GM12878 (cell line): ENCODE measurements around the gene SERPINF2. TPM values are rescaled to one million over a fixed set of nuclear protein-coding genes. Genes with fewer than 3 reads are reported as not detected.
A peak's percentile ranks its signal among the peaks of the same experiment; 100 is the strongest.

Source experiments
- ASH2L ChIP-seq: fragments of 300-600, 200-600 bp; sonication (generic); IDR thresholded peaks from 2 replicates; pipeline ENCODE4 v1.6.1; 2017; ENCODE audit warnings: low read depth, mild to moderate bottlenecking, borderline replicate concordance
- FOS ChIP-seq: IDR thresholded peaks from 3 replicates; pipeline ENCODE4 v1.6.1; 2011; ENCODE audit warnings: borderline replicate concordance; ENCODE audit not compliant: insufficient read length; ENCODE audit errors: extremely low read depth
- FOXK2 ChIP-seq: fragments of 450-650 bp; IDR thresholded peaks from 2 replicates; pipeline ENCODE4 v1.6.1; 2017; ENCODE audit warnings: mild to moderate bottlenecking, moderate library complexity
- MTA3 ChIP-seq: IDR thresholded peaks from 2 replicates; pipeline ENCODE4 v1.6.1; 2012; ENCODE audit warnings: low read length, inconsistent platforms, borderline replicate concordance
- NFYB ChIP-seq: IDR thresholded peaks from 2 replicates; pipeline ENCODE4 v1.6.1; 2011; ENCODE audit warnings: low read depth, mild to moderate bottlenecking, low read length, improper control_type of control experiment, moderate library complexity; ENCODE audit not compliant: insufficient read depth
- NR2F1 ChIP-seq: fragments of 450-650 bp; conservative IDR thresholded peaks from 2 replicates; pipeline ENCODE4 v1.6.1; 2017; ENCODE audit warnings: mild to moderate bottlenecking
- POLR2A ChIP-seq: IDR thresholded peaks from 2 replicates; pipeline ENCODE4 v1.6.1; 2011; ENCODE audit warnings: low read depth, mild to moderate bottlenecking, low read length
- SMARCA5 ChIP-seq: fragments of 450-650 bp; IDR thresholded peaks from 2 replicates; pipeline ENCODE4 v1.6.1; 2017; ENCODE audit warnings: mild to moderate bottlenecking
- SMC3 ChIP-seq: IDR thresholded peaks from 2 replicates; pipeline ENCODE4 v1.6.1; 2011; ENCODE audit warnings: low read length, improper control_type of control experiment, borderline replicate concordance
- SP1 ChIP-seq: IDR thresholded peaks from one replicate; pipeline ENCODE4 v1.6.1; 2011; ENCODE audit warnings: low read depth, low read length
- SRF ChIP-seq, 2 experiments: IDR thresholded peaks; 2 replicates each; pipeline ENCODE4 v1.6.1; 2011; ENCODE audit warnings: low read depth in 2 of 2, low read length in 2 of 2, mild to moderate bottlenecking in 1 of 2, moderate library complexity in 1 of 2
- TAF1 ChIP-seq: IDR thresholded peaks from 2 replicates; pipeline ENCODE4 v1.6.1; 2011; ENCODE audit warnings: mild to moderate bottlenecking, low read depth, low read length, borderline replicate concordance
- TARDBP ChIP-seq: IDR thresholded peaks from 2 replicates; pipeline ENCODE4 v1.6.1; 2016; ENCODE audit warnings: borderline replicate concordance
- TBL1XR1 ChIP-seq: IDR thresholded peaks from 2 replicates; pipeline ENCODE4 v1.6.1; 2012; ENCODE audit warnings: low read depth, low read length, improper control_type of control experiment
- TCF12 ChIP-seq: IDR thresholded peaks from 2 replicates; pipeline ENCODE4 v1.6.1; 2011; ENCODE audit warnings: low read depth, mild to moderate bottlenecking, low read length
- TCF3 ChIP-seq: IDR thresholded peaks from 2 replicates; pipeline ENCODE4 v1.6.1; 2012; ENCODE audit warnings: low read depth, mild to moderate bottlenecking, low read length, borderline replicate concordance; ENCODE audit not compliant: insufficient read depth
- YY1 ChIP-seq: IDR thresholded peaks from 2 replicates; pipeline ENCODE4 v1.6.1; 2011; ENCODE audit warnings: low read depth, mild to moderate bottlenecking, low read length
- polyA plus RNA-seq, 11 experiments: library from polyadenylated mRNA; depleted of rRNA in 4 of 11; unstranded in 6 of 11; stranded (reverse) in 5 of 11; fragments of >200 nt; fragmentation: Nextera tagmentation in 4 of 11; fragmentation: Illumina TruSeq in 1 of 11; extraction: Ambion mirVana in 4 of 11; extraction: Trizol in 1 of 11; gene quantifications; 1 replicate in 1 of 11; 2 replicates in 10 of 11; pipeline versions ENCODE4 v1.2.1 to v1.2.3, GENCODE V29; 2011 to 2016; ENCODE audit warnings: inconsistent platforms in 2 of 11, missing spikeins in 2 of 11, low read depth in 1 of 11
- total RNA-seq, 4 experiments: library from RNA; depleted of rRNA in 3 of 4; stranded (reverse); fragments of >200 nt in 3 of 4; fragmentation: Illumina TruSeq in 1 of 4; extraction: Trizol in 1 of 4; gene quantifications; 2 replicates each; pipeline versions ENCODE4 v1.2.1 to v1.2.3, GENCODE V29; 2013 to 2021
- TF ChIP-seq, protein P1 (sequence below): fragments of 450-650 bp; IDR thresholded peaks from 2 replicates; pipeline ENCODE4 v1.6.1; 2014; ENCODE audit warnings: mild to moderate bottlenecking
- TF ChIP-seq, protein P2 (sequence below): fragments of 450-650 bp; IDR thresholded peaks from 2 replicates; pipeline ENCODE4 v1.6.1; 2017; ENCODE audit warnings: mild to moderate bottlenecking, moderate library complexity
- TF ChIP-seq, protein P3 (sequence below): fragments of 450-650 bp; formaldehyde crosslinking; IDR thresholded peaks from 2 replicates; pipeline ENCODE4 v1.5.0; 2022; ENCODE audit warnings: mild to moderate bottlenecking, missing genetic modification characterization
- TF ChIP-seq, protein P4 (sequence below): IDR thresholded peaks from 2 replicates; pipeline ENCODE4 v1.6.1; 2011; ENCODE audit warnings: mild to moderate bottlenecking, low read depth, low read length, moderate library complexity; ENCODE audit not compliant: insufficient replicate concordance

Gene SERPINF2
- total and polyA plus RNA-seq, 10 of the 15 experiments (the other 5 are each of a cell fraction or from before 2014, with no cell fraction given) = 0.04 to 0.21 (median 0.12) TPM; not detected in 6

DNA sequence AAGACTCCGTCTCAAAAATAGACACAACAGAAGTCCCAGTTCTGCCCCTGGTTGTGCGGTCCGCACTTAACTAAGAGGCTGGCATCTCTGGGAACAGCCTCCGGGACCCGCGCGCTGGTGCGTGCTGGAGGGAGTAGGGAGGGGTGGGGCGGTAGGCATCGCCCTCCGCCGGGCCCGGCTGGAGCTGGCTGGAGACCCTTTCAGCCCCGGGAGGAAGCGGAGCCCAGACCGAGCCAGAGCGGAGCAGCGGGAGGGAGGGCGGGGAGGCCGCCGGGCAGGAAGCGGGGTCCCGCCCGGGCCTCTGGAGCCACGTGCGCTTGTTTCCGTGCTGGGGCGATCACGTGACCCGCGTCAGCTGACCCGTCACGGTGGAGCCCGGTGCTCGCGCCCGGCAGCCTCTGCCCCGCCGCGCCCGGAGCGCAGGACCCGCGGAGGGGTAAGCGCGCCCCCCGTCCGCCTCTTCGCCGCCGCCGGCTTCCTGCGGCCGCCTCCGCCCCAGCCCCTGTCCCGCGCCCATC, 18.3 kb upstream of the SERPINF2 start, which contains the start of gene WDR81 (continued):
- TF ChIP-seq, protein P1, sequence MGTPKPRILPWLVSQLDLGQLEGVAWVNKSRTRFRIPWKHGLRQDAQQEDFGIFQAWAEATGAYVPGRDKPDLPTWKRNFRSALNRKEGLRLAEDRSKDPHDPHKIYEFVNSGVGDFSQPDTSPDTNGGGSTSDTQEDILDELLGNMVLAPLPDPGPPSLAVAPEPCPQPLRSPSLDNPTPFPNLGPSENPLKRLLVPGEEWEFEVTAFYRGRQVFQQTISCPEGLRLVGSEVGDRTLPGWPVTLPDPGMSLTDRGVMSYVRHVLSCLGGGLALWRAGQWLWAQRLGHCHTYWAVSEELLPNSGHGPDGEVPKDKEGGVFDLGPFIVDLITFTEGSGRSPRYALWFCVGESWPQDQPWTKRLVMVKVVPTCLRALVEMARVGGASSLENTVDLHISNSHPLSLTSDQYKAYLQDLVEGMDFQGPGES = no peak
- TF ChIP-seq SRF (IDR thresholded peaks at IDR 0.05; ENCODE audit: low read depth in 2 of 2, low read length in 2 of 2) (0 out of 4 replicates have a peak, but pooled peaks of 1 of the 2 experiments have one; percentile 8), NFYB (no peak), POLR2A (peak; percentile 65), YY1 (peak; percentile 66; the same call in 1 of the 2 replicates), SMARCA5 (0 out of 2 replicates have a peak, but pooled peaks have one; percentile 67), TCF12 (peak; percentile 61; the same call in 1 of the 2 replicates), FOXK2 (peak; percentile 83), ASH2L (no peak), TAF1 (0 out of 2 replicates have a peak, but pooled peaks have one; percentile 15), SMC3 (no peak), NR2F1 (peak; percentile 76), TARDBP (no peak), FOS (peak; percentile 73), SP1 (peak; percentile 13), MTA3 (no peak), TBL1XR1 (peak; percentile 55; the same call in 1 of the 2 replicates), TCF3 (no peak)
- TF ChIP-seq, protein P2, sequence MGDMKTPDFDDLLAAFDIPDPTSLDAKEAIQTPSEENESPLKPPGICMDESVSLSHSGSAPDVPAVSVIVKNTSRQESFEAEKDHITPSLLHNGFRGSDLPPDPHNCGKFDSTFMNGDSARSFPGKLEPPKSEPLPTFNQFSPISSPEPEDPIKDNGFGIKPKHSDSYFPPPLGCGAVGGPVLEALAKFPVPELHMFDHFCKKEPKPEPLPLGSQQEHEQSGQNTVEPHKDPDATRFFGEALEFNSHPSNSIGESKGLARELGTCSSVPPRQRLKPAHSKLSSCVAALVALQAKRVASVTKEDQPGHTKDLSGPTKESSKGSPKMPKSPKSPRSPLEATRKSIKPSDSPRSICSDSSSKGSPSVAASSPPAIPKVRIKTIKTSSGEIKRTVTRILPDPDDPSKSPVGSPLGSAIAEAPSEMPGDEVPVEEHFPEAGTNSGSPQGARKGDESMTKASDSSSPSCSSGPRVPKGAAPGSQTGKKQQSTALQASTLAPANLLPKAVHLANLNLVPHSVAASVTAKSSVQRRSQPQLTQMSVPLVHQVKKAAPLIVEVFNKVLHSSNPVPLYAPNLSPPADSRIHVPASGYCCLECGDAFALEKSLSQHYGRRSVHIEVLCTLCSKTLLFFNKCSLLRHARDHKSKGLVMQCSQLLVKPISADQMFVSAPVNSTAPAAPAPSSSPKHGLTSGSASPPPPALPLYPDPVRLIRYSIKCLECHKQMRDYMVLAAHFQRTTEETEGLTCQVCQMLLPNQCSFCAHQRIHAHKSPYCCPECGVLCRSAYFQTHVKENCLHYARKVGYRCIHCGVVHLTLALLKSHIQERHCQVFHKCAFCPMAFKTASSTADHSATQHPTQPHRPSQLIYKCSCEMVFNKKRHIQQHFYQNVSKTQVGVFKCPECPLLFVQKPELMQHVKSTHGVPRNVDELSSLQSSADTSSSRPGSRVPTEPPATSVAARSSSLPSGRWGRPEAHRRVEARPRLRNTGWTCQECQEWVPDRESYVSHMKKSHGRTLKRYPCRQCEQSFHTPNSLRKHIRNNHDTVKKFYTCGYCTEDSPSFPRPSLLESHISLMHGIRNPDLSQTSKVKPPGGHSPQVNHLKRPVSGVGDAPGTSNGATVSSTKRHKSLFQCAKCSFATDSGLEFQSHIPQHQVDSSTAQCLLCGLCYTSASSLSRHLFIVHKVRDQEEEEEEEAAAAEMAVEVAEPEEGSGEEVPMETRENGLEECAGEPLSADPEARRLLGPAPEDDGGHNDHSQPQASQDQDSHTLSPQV = peak; percentile 81
- TF ChIP-seq, protein P3, sequence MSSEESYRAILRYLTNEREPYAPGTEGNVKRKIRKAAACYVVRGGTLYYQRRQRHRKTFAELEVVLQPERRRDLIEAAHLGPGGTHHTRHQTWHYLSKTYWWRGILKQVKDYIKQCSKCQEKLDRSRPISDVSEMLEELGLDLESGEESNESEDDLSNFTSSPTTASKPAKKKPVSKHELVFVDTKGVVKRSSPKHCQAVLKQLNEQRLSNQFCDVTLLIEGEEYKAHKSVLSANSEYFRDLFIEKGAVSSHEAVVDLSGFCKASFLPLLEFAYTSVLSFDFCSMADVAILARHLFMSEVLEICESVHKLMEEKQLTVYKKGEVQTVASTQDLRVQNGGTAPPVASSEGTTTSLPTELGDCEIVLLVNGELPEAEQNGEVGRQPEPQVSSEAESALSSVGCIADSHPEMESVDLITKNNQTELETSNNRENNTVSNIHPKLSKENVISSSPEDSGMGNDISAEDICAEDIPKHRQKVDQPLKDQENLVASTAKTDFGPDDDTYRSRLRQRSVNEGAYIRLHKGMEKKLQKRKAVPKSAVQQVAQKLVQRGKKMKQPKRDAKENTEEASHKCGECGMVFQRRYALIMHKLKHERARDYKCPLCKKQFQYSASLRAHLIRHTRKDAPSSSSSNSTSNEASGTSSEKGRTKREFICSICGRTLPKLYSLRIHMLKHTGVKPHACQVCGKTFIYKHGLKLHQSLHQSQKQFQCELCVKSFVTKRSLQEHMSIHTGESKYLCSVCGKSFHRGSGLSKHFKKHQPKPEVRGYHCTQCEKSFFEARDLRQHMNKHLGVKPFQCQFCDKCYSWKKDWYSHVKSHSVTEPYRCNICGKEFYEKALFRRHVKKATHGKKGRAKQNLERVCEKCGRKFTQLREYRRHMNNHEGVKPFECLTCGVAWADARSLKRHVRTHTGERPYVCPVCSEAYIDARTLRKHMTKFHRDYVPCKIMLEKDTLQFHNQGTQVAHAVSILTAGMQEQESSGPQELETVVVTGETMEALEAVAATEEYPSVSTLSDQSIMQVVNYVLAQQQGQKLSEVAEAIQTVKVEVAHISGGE (CRISPR knock-in tag) = peak; percentile 65
- TF ChIP-seq, protein P4, sequence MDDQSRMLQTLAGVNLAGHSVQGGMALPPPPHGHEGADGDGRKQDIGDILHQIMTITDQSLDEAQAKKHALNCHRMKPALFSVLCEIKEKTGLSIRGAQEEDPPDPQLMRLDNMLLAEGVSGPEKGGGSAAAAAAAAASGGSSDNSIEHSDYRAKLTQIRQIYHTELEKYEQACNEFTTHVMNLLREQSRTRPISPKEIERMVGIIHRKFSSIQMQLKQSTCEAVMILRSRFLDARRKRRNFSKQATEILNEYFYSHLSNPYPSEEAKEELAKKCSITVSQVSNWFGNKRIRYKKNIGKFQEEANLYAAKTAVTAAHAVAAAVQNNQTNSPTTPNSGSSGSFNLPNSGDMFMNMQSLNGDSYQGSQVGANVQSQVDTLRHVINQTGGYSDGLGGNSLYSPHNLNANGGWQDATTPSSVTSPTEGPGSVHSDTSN = peak; percentile 24
